GM19372 (cell line): ENCODE measurements around the gene NIP7.
"Not testable (repeated sequence)": the region's sequence is repeated elsewhere in the genome, so short reads cannot be mapped to it uniquely, and the experiment has no call there.

Source experiments
- ATAC-seq: cut with Tn5 transposase; IDR thresholded peaks from one replicate; pipeline ENCODE4 v1.9.1; 2021; ENCODE audit warnings: mild to moderate bottlenecking, low read depth, moderate library complexity; ENCODE audit not compliant: unreplicated experiment

The NIP7 gene

DNA sequence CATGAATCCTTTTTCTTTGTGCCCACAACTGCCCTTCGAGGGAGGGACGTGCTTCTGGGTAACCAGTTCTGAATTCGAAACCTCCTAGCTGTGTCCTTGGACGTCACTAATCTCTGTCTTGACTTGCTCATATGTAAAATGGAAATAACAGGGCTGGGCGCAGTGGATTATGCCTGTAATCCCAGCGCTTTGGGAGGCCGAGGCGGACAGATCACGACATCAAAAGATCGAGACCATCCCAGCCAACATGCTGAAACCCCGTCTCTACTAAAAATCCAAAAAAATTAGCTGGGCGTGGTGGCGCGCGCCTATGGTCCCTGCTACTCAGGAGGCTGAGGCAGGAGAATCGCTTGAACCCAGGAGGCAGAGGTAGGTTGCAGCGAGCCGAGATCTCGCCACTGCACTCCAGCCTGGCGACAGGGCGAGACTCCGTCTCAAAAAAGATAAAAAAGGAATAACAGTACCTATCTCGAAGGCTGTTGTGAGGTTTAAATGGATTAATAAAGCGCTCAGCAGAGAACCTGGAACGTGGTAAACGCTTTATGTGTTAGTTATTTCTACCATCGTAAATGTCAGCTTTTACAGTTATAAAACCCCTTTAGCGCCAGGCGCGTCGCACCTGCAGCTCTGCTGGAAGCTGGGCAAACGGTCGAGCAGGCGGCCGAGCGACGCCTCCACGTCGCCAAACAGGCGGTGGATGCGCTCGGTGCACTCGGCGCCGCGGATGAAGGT lies 849 bp upstream of the NIP7 start:
- no peak for ATAC-seq

DNA sequence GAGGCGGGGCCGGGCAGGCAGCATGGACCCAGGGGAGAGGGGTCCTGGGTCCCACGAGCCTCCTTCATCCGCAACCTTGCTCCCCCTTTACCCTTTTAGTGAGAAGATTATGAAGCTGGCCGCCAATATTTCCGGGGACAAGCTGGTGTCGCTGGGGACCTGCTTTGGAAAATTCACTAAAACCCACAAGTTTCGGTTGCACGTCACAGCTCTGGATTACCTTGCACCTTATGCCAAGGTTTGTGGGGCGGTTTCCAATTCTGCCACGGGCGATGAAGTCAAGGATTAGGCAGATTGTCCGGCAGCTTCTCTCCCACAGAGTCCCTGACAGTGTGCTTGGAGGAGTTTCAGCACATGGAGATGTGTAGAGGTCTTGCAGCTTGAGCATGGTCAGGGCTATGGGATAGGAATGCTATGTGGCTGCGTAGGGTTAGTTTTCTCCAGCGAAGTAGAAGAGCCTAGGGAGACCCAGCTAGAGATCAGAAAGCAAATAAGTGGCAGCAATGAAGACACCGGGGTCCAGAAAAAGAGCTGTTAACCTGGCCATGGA lies 598 bp downstream of the NIP7 start:
- no peak for ATAC-seq

DNA sequence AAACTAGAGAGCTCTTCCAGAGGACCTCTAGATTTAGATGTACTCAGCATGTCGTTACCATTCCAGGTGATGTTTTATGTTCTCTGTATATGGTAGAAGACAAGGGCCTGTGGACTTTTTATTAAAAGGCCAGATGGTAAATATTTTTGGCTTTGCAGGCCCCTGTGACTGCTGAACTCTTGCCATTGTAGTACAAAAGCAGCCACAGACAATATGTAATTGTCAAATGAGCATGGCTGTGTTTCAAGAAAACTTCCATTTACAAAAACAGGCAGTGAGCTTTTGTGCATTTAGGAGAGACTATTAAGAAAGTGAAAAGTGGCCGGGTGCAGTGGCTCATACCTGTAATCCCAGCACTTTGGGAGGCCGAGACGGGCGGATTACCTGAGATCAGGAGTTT lies 4.6 kb downstream of the NIP7 start:
- ATAC-seq, result no peak

DNA sequence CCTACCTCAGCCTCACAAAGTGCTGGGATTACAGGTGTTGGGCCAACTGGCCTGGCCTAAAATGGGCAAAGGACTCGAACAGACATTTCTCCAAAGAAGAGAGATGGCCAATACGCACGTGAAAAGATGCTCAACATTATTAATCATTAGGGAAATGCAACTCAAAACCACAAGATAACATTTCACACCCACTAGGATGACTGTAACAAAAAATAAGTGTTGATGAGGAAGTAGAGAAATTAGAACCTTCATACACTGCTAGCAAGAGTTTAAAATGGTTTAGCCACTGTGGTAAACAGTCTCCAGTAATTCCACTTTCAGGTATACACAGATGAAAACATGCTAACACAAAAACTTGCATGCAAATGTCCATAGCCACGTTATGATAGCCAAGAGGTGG lies 6.4 kb downstream of the NIP7 start:
- ATAC-seq, result no peak

DNA sequence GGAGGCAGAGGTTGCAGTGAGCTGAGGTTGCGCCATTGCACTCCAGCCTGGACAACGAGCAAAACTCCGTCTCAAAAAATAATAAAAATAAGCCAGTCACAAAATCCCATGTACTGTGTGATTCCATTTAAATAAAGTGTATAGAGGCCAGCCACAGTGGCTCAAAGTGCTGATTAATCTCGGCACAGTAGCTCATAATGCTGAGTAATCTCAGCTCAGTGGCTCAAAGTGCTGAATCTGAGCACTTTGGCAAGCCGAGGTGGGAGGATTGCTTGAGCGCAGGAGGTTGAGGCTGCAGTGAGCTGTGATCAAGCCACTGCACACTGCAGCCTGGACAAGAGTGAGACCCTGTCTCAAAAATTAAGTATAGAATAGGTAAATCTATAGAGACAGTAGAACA lies 7.1 kb downstream of the NIP7 start:
- ATAC-seq, result no peak

DNA sequence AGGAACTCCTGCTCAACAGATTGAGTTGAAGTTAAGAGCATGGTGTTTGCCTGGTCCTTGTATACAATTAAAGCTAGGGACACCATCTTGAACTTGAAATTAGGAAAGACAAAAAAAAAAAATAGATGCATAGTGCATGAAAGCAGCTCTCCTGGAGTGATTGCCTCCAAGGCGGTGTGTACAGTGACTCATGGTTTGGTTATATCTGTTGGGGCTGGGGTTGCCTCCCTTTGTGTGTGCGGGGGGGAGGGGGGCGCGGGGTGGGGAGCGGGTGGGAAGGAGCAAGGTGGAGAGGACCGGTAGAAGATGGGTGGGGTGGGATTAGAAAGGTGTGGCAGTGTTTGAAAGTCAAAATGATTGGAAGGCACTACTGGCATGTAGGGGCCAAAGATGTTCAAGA lies 8.7 kb downstream of the NIP7 start:
- ATAC-seq, result no peak

DNA sequence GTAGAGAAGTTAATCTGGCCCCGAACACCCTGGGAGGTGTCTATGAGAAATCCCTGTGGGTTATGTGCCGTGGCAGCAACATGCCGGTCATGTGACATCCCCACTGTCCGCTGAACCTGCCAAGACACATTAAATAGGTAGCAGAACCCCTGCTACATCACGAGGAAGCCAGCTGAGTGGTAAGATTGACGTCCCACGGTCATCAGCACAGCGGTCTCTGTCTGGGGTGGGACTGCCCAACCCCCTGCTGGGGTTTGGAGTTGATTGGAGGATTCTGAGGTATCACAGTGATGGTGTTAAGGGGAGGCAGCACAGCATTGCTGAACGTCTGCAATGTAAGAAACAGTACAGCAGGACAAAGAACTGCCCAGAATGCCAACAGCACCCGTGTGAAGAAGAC lies 10.0 kb downstream of the NIP7 start:
- ATAC-seq, result no peak

DNA sequence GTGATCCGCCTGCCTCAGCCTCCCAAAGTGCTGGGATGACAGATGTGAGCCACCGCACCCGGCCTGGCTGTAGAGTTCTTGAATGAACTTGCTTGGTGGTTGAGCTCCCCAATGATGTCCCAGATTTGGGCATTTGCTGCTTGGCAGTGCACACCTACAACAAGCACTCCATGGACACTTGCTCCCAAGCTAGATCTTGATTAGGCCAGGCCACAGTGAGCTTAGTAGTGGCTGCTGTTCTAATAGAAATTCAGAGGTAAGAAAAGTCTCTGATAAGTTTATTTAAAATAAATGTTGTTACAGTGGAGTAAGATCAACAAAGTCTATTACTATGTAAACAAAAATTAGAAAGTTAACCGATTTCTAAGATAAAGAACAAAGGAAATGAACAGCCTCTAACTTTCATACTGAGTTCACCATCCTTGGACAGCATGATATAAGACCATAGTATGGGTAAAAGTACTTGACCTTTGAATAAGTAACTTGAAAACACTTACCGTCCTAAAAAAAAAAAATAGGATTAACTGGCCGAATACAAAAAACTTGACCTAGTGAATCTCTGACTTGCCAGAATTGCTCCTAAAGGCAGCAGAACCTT lies 11.1 kb downstream of the NIP7 start:
- no peak for ATAC-seq

DNA sequence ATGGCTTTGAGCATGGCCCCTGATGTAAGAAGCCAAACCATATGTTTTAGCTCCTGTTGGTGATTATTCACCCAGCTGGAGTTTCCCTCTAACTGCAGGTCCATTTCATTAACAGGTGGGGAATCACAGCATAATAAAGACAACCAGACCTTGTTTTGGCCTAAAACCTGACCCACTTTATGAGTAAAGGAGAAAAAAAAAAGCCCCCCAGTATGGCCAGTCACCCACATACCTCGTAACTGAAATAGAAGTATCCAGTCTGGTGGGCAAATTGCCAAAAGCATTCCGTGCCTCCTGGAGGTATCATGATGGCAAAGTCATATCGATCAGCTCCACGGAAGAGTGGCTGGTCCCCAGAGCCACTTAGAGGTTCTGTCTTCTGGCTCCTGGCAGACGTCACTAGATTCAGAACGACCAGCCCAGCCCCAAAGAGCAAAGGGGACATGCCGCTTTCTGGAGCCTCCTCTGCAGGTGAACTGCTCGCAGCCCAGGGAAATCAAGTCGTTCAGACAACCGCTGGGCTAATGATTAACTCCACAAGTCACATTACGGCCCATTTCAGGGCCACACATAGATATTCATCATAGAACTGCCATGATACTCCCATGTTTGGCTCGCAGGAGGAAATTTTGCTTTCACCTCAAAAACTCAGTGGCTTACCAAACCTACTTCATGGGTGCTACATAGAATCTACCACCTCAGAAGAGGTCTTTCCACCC lies 11.9 kb downstream of the NIP7 start, which contains the start of gene TMED6:
Gene TMED6 (minus strand): TSS at position 478 of the 719 bp plus-strand sequence. CDS start 33 bp downstream, at position 445.
- ATAC-seq, result no peak

DNA sequence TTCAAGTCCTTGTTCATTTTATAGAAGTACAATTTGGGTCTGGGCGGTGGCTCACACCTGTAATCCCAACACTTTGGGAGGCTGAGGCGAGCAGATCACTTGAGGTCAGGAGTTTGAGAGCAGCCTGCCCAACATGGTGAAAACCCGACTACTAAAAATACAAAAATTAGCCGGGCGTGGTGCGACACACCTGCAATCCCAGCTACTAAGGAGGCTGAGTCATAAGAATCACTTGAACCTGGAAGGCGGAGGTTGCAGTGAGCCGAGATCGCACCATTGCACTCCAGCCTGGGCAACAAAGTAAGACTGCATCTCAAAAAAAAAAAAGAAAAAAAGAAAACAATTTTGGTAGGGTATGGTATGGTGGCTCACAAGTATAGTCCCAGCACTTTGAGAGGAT lies 20.5 kb downstream of the NIP7 start:
- not testable (repeated sequence) for ATAC-seq

DNA sequence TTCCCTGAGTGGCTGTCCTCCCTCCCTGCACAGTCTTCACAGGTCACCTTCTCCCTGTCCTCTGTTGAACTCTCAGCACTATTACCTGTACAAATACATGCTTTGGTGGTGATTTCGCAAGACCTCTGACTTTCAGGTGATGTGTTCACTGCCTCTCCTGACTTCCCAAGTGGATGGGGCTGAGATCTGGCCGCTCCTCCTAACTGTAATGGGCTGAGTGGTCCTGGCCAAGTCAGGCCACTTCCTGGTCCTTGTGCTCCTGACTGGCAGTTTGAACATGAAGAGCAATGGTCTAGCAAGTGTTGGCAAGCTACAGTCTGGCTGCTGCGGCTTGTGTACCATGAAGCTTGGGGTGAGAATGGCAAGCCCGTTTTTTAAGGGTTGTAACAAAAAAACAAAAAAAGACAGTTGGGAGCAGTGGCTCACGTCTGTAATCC lies 23.7 kb downstream of the NIP7 start:
- no peak for ATAC-seq

DNA sequence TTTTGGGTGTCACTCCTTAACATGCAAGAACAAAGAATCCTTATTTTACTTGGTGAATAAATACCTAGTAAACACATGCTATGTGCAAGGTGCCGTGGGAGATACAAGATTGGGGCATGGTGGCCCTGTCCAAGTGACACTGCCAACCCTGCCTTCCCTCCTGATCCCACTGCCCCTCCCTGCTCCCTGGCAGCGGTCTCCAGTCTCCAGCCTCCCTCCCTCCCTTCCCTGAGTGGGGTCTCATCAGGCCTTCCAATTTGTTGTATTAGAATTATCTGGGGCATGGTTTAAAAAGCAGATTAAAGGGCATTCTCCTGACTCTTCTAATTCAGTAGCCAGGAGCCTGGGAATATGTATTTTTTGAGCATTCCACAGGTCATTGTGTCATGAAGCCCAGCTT lies 24.5 kb downstream of the NIP7 start:
- ATAC-seq, result no peak

DNA sequence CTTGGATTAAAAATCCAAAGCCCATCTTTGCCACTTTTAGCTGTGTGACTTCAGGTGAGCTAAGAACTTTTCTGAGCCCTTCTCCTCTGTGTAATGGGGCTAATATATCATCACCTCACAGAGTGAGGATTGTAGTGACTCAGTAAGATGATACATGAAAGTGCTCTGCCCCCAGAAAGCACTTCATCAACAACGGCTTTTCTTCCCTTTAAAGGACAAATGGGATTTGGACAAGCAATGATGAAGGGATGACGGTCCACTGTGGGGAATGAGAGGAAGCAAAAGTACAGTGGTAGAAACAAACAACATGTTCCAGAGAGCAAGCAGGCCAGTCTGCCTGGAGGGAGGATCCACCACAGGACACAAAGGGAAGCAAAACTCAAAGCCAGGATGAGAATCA lies 26.3 kb downstream of the NIP7 start:
- ATAC-seq, result no peak

DNA sequence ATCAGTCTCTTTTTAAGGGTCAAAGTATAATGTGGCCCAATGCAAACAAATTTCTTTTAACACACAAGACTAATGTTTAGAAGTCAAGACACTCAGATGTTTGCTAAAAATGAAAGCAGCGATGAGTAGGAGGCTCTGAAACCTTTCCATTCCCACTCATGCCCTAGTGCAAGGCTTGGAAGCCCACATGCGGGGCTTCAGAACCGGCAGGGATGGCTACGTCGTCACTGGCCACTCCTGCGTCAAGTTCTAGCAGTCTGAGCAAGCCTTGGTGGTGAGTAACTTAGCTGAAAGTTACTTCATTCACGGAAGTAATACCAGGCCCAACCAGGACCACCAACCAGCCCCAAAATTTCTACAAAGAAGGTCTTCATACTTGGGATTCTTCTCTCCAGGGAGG lies 26.9 kb downstream of the NIP7 start:
- ATAC-seq, result no peak

DNA sequence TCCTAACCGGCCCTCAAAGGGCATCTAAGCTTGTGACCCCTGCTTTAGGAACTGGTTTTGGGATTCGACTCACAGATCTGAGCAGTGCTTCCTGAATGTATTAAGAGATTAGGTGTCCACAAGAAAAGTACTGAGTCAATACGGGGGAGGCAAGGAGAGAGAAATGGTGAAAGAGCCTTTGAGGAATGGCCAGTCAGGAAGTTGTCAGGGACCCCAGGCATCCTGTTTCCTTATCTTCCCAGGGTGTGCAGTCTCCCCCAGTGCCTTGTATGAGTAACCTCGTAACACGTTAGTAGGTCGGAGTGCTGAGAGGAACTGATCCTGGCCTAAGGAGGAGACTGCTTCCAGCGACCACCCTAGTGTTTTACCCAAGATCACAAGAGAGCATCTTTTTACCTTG lies 28.4 kb downstream of the NIP7 start:
- ATAC-seq, result no peak

DNA sequence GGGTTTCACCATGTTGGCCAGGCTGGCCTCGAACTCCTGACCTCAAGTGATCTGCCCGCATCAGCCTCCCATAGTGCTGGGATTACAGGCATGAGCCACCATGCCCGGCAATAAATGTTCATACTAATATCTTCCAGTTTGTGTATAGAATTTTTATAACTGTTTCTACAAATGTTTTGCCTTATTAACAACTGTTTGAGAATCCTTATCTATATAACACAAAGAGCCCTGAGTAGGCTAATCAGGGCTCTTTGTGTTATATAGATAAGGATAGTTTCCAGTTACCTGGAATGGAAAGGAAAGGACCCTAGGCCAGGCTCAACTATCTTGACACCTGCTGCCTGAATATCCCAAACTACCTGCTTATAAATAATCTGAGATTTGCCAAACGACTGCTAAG lies 29.3 kb downstream of the NIP7 start:
- no peak for ATAC-seq

DNA sequence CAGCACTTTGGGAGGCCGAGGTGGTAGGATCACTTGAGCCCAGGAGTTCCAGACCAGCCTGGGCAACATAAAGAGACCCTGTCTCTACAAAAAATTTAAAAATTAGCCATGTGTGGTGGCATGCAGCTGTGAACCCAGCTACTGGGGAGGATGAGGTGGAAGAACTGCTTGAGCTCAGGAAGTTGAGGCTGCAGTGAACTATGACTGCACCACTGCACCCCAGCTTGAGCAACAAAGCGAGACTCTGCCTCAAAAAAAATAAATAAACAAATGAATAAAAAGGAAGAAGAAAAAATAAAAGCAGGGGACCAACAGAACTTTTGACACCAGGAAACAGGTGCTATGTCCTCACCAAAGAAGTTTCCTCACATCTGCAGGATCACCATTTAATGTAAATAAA lies 32.0 kb downstream of the NIP7 start:
- ATAC-seq, result no peak

DNA sequence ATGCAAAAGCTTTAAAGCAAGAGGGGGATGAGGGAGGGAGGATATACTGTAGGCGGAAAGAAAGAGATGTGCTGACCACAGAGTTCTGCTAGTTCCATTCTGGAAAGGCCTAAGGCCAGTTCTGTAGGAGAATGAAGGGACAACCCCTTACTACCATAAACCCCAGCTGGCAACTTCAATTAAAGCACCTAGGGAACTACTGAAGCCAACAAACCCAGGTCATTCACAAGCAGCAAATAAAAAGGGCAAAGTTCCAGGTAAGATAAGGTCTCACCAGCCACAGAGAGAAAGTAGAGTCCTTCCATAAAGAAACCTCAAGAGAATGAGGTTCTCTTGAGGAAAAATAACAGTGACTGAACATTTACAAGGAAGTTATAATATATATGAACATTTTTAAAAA lies 33.4 kb downstream of the NIP7 start:
- ATAC-seq, result no peak

DNA sequence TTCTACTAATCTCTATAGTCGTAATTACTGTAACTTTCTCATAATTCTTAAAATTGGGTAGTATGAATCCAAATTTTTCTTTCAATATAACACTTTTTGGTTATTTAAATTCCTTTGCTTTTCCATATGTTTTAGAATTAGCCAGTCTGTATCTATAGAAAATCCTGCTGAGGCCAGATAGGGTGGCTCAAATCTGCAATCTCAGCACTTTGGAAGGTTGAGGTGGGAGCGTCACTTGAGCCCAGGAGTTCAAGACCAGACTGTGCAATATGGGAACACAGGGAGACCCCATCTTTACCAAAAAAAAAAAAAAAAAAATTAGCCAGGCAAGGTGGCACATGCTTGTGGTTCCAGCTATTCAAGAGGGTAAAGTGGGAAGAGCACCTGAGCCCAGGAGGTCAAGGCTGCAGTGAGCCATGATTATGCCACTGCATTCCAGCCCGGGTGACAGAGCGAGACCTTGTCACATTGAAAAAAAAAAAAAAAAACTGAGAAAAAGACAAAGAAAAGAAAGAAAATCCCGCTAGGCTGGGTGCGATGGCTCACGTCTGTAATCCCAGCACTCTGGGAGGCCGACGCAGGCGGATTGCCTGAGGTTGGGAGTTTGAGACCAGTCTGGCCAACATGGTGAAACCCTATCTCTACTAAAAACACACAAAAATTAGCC lies 37.0 kb downstream of the NIP7 start:
- ATAC-seq, result no peak

DNA sequence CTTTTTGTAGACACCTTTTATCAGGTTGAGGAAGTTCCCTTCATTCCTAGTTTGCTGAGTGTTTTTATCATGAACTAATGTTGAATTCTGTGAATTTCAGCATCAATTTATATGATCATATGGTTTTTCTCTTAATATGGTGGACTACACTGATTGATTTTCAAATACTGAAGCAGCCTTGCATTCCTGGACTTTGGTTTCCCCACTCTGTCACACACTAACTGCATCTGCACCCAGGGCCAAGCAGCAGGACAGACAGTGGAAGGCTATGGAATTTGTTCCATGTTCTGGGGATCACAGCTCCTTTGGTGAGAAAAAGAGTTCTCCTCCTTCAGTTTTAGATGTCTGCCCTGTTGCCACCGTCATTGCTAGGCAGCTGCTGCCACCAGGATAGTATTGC lies 38.5 kb downstream of the NIP7 start:
- no peak for ATAC-seq

DNA sequence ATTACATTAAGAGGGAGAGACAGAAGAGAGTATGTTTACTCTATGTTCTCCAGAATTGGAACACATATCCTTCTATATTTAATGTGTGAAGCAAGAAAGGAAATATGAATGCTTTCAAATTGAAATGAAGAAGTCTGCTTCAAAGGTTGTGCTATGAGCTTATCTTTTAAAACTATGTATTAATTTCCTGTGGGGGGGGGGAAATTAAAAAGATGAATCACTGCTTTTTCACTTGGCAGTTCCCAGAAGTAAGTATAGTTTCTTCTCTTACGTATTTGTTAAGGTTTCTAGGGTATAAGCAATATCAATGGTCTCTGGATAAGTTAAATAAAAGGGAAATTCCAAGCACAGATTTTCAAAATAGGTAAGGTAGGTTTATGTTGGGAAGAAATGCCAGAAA lies 39.2 kb downstream of the NIP7 start:
- ATAC-seq, result no peak
